Heart left ventricle (tissue), 16 donors: ENCODE measurements around the gene GATAD2B. TPM values are rescaled to one million over a fixed set of nuclear protein-coding genes. Genes with fewer than 3 reads are reported as not detected.

Source experiments
- ATAC-seq, 4 donors: fragments of 200-7000 bp; cut with Tn5 transposase; one replicate each; pipeline ENCODE4 v1.9.1; 2020 to 2022; ENCODE audit warnings: moderate library complexity in 4 of 4, mild to moderate bottlenecking in 3 of 4, moderate number of reproducible peaks in 1 of 4
- DNase-seq, 5 donors: peaks; one replicate each; pipeline ENCODE4 v3.0.0-alpha.2; 2020
- H3K27ac ChIP-seq, 12 donors: fragments of 200-600 bp; sonication (generic) in 4 of 12; one replicate each; pipeline versions ENCODE4 v1.5.0 to v1.8.0; 2016 to 2022; ENCODE audit warnings: mild to moderate bottlenecking in 2 of 12
- H3K27me3 ChIP-seq, 9 donors: fragments of 200-600 bp; sonication (generic) in 2 of 9; one replicate each; pipeline versions ENCODE4 v1.5.1 to v1.8.0; 2016 to 2022; ENCODE audit warnings: mild to moderate bottlenecking in 3 of 9
- H3K36me3 ChIP-seq, 9 donors: fragments of 200-600 bp; sonication (generic) in 2 of 9; one replicate each; pipeline versions ENCODE4 v1.5.0 to v1.8.0; 2018 to 2022; ENCODE audit warnings: mild to moderate bottlenecking in 2 of 9
- H3K4me1 ChIP-seq, 12 donors: fragments of 200-600 bp; sonication (generic) in 4 of 12; one replicate each; pipeline versions ENCODE4 v1.5.0 to v1.8.0; 2016 to 2022; ENCODE audit warnings: mild to moderate bottlenecking in 3 of 12
- H3K4me3 ChIP-seq, 12 donors: fragments of 200-600 bp; sonication (generic) in 4 of 12; one replicate each; pipeline versions ENCODE4 v1.5.0 to v1.8.0; 2017 to 2022; ENCODE audit warnings: mild to moderate bottlenecking in 9 of 12, moderate library complexity in 4 of 12
- H3K9me3 ChIP-seq, 12 donors: fragments of 200-600 bp; sonication (generic) in 4 of 12; one replicate each; pipeline versions ENCODE4 v1.5.0 to v1.8.0; 2016 to 2022; ENCODE audit warnings: mild to moderate bottlenecking in 1 of 12
- POLR2A ChIP-seq, 2 donors: fragments of 450-650 bp; IDR thresholded peaks; one replicate each; pipeline ENCODE4 v1.6.1; 2017; ENCODE audit warnings: antibody characterized with exemption in 2 of 2, mild to moderate bottlenecking in 2 of 2, moderate library complexity in 2 of 2
- WGBS, 4 donors: extraction: QIAGEN DNeasy Blood & Tissue Kit in 2 of 4; methylation state at CpG; one replicate each; pipeline versions ENCODE4 v1.1.5 to v1.1.7; 2013 to 2018; 5-methylcytosine and 5-hydroxymethylcytosine counted together
- intact Hi-C, 10 donors: fragments of 100-400 bp; cut with DNase I; formaldehyde crosslinking; loops; one replicate each; pipeline versions ENCODE4 v1.11.1 to v1.14.2; 2022
- microRNA-seq, 4 donors: library from miRNA; unstranded; fragments of <30 nt; microRNA quantifications; one replicate each; pipeline versions ENCODE4 to v1.2.0, GENCODE V29; 2017 to 2020
- polyA plus RNA-seq, 2 donors: library from polyadenylated mRNA; stranded (reverse); fragments of 200-250 nt; gene quantifications; one replicate each; pipeline ENCODE4 v1.2.3, GENCODE V29; 2013
- total RNA-seq, 9 donors: library from RNA; depleted of rRNA in 2 of 9; stranded (reverse); fragments of >200 nt in 2 of 9; fragmentation: NEBNext Ultra II Directional in 3 of 9; extraction: Animal tissue kit (Norgen Biotek cat#: 25700) in 3 of 9; gene quantifications; one replicate each; pipeline versions ENCODE4 v1.1.0 to v1.2.4, GENCODE V29; 2016 to 2023
- TF ChIP-seq, protein P1 (sequence below), 12 donors: fragments of 200-600 bp; sonication (generic) in 4 of 12; IDR thresholded peaks; one replicate each; pipeline versions ENCODE4 v1.5.0 to v1.8.0; 2018 to 2022; ENCODE audit warnings: antibody characterized with exemption in 12 of 12, mild to moderate bottlenecking in 5 of 12
- donor health status: ischemic (EF 13 %, LVEDD 7.1; RV severe dilation, severe dysfunction).
- donor health status: healthy with polysubstance abuse.
- donor health status: DM: no; HTN: yes; CAD: no.
- donor health status: DM: no; HTN: no; CAD: no.
- donor health status: ischemic (EF 25% LVEDD 6.9; RV normal size, moderate dysfunction).
- donor health status: ischemic (EF 25% LVEDD 5.7; RV mildly dilated, moderate dysfunction).
- donor health status: healthy.
- donor health status: DM: yes; HTN: yes; CAD: no.
- donor health status: ischemic (EF 35%, LVEDD 5.7; RV mildly dilated, moderate dysfunction).
- donor health status: nonischemic (EF 11% LVEDD 7.7; RV severe dilation, severe dysfunction).
- donor health status: DM: yes; HTN: yes; CAD: no.
- donor health status: PGD.
- donor health status: ischemic (EF 29% LVEDD 5.4; RV normal size, mild dysfunction).
- donor health status: nonischemic (EF 23%, LVEDD 6.1; RV moderate dilation, normal function).

GATAD2B gene
- total and polyA plus RNA-seq, 11 donors, result 5.6 to 53.9 (median 34.5) TPM

GRCh38 chr1:153760440-153760839 lies 162.3 kb downstream of the GATAD2B start:
- WGBS, 4 donors, result 93 to 98% (median 95%) methylated on average over 4 of the region's 4 CpGs
- intact Hi-C loops, result loop anchor here in 1 of 10 donors (2.0 kb wide), 1 partner anchor 14 kb away; the partner anchor contains the start of gene SLC27A3
- Histone ChIP-seq H3K27me3 (no peaks in the 10 kb centered on the region), H3K4me1 (peaks cover 0 to 23% (median 12%) of the 10 kb centered on the region in 12 donors), H3K27ac (no peak overlapping the region), H3K4me3 (no peak overlapping the region), H3K36me3 (peaks cover 0 to 100% (median 99%) of the 10 kb centered on the region in 9 donors), H3K9me3 (no peaks in the 10 kb centered on the region)
- ATAC-seq, result no peak
- no peak for DNase-seq
- no peak for TF ChIP-seq POLR2A (IDR thresholded peaks at IDR 0.05)
- TF ChIP-seq, protein P1, sequence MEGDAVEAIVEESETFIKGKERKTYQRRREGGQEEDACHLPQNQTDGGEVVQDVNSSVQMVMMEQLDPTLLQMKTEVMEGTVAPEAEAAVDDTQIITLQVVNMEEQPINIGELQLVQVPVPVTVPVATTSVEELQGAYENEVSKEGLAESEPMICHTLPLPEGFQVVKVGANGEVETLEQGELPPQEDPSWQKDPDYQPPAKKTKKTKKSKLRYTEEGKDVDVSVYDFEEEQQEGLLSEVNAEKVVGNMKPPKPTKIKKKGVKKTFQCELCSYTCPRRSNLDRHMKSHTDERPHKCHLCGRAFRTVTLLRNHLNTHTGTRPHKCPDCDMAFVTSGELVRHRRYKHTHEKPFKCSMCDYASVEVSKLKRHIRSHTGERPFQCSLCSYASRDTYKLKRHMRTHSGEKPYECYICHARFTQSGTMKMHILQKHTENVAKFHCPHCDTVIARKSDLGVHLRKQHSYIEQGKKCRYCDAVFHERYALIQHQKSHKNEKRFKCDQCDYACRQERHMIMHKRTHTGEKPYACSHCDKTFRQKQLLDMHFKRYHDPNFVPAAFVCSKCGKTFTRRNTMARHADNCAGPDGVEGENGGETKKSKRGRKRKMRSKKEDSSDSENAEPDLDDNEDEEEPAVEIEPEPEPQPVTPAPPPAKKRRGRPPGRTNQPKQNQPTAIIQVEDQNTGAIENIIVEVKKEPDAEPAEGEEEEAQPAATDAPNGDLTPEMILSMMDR (IDR thresholded peaks at IDR 0.05), result no peak

Small RNA genes lying within 50 kb of the gene (microRNA-seq; reads per million reads assigned to microRNA genes)
- 0.32 to 0.77 (median 0.61) reads per million in 4 donors for gene MIR6737

Other genes with a start within 250 kb of the GATAD2B start
- 10 to 100 TPM in 6 of 9 donors, 1 to 10 TPM in 3; 7.1 to 26.9 (median 12.0) TPM for gene NPR1, start 244.3 kb downstream of the GATAD2B start, total RNA-seq
- 10 to 100 TPM; 12.2 to 26.6 TPM for gene NPR1, start 244.3 kb downstream of the GATAD2B start, polyA plus RNA-seq
- 10 to 100 TPM; 19.6 to 33.2 (median 30.7) TPM for gene INTS3, start 194.9 kb downstream of the GATAD2B start, total RNA-seq
- gene INTS3, start 194.9 kb downstream of the GATAD2B start, polyA plus RNA-seq, result 10 to 100 TPM; 21.9 to 41.8 TPM
- 10 to 100 TPM in 5 of 9 donors, 1 to 10 TPM in 4; 7.9 to 37.1 (median 10.3) TPM for gene SLC27A3, start 147.6 kb downstream of the GATAD2B start, total RNA-seq
- gene SLC27A3, start 147.6 kb downstream of the GATAD2B start, polyA plus RNA-seq, result 10 to 100 TPM; 18.4 to 29.4 TPM
- 10 to 100 TPM; 30.5 to 60.7 (median 40.8) TPM for gene DENND4B, start 23.7 kb upstream of the GATAD2B start, total RNA-seq
- gene DENND4B, start 23.7 kb upstream of the GATAD2B start, polyA plus RNA-seq, result 10 to 100 TPM; 36.7 to 41.5 TPM
- gene CRTC2, start 35.6 kb upstream of the GATAD2B start, total RNA-seq, result 10 to 100 TPM; 11.0 to 27.8 (median 18.8) TPM
- 10 to 100 TPM; 21.4 to 25.4 TPM for gene CRTC2, start 35.6 kb upstream of the GATAD2B start, polyA plus RNA-seq
- gene SLC39A1, start 40.6 kb upstream of the GATAD2B start, total RNA-seq, result 10 to 100 TPM; 31.6 to 83.9 (median 48.4) TPM
- gene SLC39A1, start 40.6 kb upstream of the GATAD2B start, polyA plus RNA-seq, result 100 to 1,000 TPM in 1 of 2 donors, 10 to 100 TPM in 1; 32.5 to 163 TPM
- 1 to 10 TPM; 2.5 to 7.2 (median 4.5) TPM for gene CREB3L4, start 44.9 kb upstream of the GATAD2B start, total RNA-seq
- gene CREB3L4, start 44.9 kb upstream of the GATAD2B start, polyA plus RNA-seq, result 1 to 10 TPM; 4.8 to 5.7 TPM
- 100 to 1,000 TPM in 3 of 9 donors, 10 to 100 TPM in 6; 55.0 to 175 (median 79.5) TPM for gene JTB, start 54.7 kb upstream of the GATAD2B start, total RNA-seq
- gene JTB, start 54.7 kb upstream of the GATAD2B start, polyA plus RNA-seq, result 100 to 1,000 TPM in 1 of 2 donors, 10 to 100 TPM in 1; 87.4 to 222 TPM
- gene RAB13, start 63.4 kb upstream of the GATAD2B start, total RNA-seq, result 10 to 100 TPM; 18.2 to 97.6 (median 49.3) TPM
- gene RAB13, start 63.4 kb upstream of the GATAD2B start, polyA plus RNA-seq, result 100 to 1,000 TPM in 1 of 2 donors, 10 to 100 TPM in 1; 79.5 to 107 TPM
- gene RPS27, start 67.8 kb upstream of the GATAD2B start, total RNA-seq, result 1,000 to 10,000 TPM in 1 of 9 donors, 100 to 1,000 TPM in 8; 537 to 1,013 (median 772) TPM
- gene RPS27, start 67.8 kb upstream of the GATAD2B start, polyA plus RNA-seq, result 1,000 to 10,000 TPM; 3,213 to 7,204 TPM
- under 1 TPM in 3 of 9 donors, not detected in 6; 0.04 to 0.31 (median 0.05) TPM for gene NUP210L, start 232.1 kb upstream of the GATAD2B start, total RNA-seq
- not detected for gene NUP210L, start 232.1 kb upstream of the GATAD2B start, polyA plus RNA-seq